Umbilical cord (tissue), 2 donors: ENCODE results near the gene UCK1. TPM values are rescaled to one million over a fixed set of nuclear protein-coding genes. Genes with fewer than 3 reads are reported as not detected.
"Not testable (repeated sequence)": the region's sequence is repeated elsewhere in the genome, so short reads cannot be mapped to it uniquely, and the experiment has no call there.

ENCODE experiments used
- DNase-seq: peaks from one replicate; pipeline ENCODE4 v3.0.0-alpha.2; 2015; ENCODE audit warnings: low spot score
- total RNA-seq: library from RNA; depleted of rRNA; stranded (reverse); fragments of >200 nt; gene quantifications from one replicate; pipeline ENCODE4 v1.2.3, GENCODE V29; 2014; ENCODE audit warnings: low replicate concordance; ENCODE audit not compliant: insufficient read depth

UCK1 gene
- total RNA-seq, 1 donor from 2014 or later, result 14.7 TPM

GRCh38 chr9:131523451-131524435, 7.3 kb downstream of the UCK1 start:
- DNase-seq, result no peak

GRCh38 chr9:131523086-131523388, 8.0 kb downstream of the UCK1 start:
- no peak for DNase-seq

DNA sequence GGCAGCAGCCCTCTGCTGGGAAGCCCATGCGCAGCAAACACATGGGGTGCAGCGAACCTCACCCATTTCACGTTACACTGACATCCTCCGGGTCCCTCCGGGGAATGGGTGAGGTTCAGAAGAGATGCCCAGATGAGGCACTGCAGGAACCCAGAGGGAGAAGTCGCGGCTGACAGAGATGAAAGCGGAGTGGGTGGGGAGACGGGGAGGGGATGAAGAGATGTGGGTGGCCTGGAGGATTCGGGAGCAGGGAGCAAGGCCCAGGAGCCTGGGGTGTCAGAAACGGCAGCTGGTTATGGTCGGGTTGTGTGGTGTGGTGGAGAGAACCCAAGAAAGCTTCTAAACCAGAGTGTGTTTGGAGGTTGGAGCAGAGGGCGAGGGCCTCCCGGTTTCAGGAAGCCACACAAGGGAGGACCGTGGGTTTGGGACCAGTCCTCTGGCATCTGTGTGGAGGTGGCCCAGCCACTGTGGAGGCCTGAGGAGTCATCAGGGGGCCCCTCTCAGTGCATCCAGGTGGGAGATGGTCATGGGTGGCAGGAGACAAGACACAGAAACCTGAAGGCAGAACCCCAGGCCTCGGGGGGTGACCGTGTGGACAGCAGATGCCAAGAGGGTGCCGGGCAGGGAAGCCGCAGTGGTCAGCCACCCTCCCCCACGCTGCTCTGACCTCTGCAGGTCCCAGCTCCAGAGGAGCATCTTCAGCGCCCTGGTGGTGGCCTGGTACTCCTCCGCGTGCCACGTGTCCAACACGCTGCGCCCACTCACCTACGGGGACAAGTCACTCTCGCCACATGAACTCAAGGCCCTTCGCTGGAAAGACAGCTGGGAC, 8.6 kb downstream of the UCK1 start:
- DNase-seq, result no peak

GRCh38 chr9:131521822-131522221, 9.2 kb downstream of the UCK1 start:
- no peak for DNase-seq

- DNase-seq, result no peak
Measured at GRCh38 chr9:131521203-131521602, 9.9 kb downstream of the UCK1 start.

DNA sequence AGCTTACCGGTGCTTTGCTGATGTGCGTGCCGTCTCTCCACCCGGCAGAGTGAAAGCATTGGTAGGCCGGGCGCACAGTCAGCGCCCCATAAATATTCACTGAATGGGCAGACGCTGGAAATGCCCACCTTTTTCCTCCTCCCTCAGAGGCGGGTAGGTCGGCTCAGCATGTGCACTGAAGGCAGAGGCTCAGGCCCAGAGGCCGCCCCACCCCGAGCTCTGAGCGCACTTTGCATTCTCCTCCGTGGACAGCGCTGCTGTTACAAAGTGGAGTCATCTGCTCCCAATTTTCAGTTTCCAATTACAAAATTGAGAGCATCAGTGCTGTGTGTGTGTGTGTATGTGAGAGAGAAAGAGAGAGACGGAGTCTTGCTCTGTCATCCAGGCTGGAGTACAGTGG, 10.6 kb downstream of the UCK1 start:
- no peak for DNase-seq

DNA sequence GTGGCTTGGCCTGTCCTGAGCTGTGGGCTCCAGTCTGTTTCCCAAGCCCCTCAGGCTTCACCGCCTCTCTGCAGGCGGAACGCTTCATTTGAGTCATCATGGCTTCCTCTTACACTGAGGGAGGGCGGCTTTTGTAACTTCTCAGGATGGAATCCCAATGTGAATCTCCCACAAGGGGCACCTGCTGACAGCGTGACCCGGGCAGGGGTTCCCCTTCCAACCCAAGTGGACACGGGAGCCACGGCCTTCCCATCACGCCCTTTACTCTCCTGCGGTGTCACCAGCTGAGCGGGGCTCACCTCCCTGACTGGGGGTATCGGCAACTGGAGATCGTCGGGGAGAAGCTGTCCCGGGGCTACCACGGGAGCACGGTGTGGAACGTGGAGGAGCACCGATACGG, 12.5 kb downstream of the UCK1 start:
- DNase-seq, result no peak

DNA sequence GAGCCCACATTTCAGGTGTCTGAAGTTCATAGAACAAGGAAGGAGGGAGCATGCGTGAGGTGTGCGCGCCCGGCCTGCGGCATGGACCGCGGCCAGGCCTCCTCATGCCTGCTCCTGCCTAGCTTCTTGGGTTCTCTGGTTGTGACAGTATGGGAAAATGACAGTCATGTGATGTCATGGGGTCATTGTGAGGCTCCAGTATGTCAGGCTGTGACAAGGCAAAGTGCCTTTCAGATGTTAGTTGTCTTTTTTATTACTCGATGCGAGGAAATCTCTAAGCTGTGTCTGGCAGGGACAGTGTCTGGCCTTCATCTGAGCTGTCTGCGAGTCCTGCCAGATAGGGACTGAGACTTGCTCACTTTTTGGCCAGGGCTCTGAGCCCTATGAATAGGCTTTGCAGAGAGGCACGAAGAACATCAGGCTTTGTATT, 13.3 kb downstream of the UCK1 start:
- peak; percentile 73 for DNase-seq

DNA sequence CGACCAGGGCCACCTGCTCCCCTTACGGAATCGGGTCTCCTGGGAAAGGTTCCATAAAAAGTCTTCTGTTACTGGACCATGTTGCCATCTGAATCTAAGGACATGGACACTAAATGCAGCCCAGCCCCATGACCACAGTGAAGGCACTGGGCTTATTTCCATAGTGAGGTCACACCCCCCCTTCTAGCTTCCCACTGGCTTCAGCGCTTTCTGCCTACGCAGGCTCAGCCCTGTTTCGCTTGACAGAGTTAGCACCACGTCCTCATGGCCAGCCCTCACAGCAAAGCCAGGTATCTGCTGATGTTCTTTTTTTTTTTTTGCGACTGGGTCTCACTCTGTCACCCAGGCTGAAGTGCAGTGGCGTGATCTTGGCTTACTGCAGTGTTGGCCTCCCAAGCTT, 14.1 kb downstream of the UCK1 start:
- DNase-seq, result no peak

- DNase-seq, result no peak
Measured at GRCh38 chr9:131516100-131516499, 15.0 kb downstream of the UCK1 start.

- not testable (repeated sequence) for DNase-seq
Measured at GRCh38 chr9:131515559-131516031, 15.5 kb downstream of the UCK1 start.

DNA sequence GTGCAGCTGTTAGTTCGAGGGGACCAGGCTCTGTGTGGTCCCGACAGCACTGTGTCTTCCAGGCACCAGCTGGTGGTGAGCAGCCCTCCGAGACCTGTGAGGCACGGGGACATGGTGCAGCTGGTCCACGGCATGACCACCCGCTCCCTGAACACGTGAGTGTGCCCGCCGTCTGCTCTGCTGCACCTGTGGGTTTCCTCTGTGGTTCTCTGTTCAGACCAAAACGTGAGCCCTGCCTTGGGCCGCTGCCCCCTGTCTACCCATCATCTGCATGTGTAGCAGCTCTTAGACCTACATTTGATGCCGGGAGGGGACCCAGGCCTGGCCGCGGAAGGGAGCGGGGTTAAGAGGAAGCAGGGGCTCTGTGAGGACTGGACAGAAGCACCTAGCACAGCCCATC, 17.9 kb downstream of the UCK1 start:
- no peak for DNase-seq

GRCh38 chr9:131511880-131512279, 19.2 kb downstream of the UCK1 start:
- DNase-seq, result no peak

- no peak for DNase-seq
Measured at GRCh38 chr9:131511416-131511815, 19.6 kb downstream of the UCK1 start.

DNA sequence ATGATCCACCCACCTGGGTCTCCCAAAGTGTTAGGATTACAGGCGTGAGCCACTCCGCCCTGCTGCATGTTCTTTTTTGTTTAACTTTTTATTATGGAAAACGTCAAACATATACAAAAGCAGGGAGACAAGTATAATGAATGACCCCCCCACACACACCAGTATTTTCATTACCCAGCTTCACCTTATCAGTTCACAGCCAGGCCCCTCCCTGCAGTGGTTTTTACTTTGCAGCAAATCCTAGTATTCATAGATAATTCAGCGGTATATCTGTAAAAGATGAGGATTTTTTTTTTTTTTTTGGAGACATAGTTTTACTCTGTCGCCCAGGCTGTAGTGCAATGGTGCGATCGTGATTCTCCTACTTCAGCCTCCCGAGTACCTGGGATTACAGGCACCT, 26.1 kb downstream of the UCK1 start:
- DNase-seq, result no peak

DNA sequence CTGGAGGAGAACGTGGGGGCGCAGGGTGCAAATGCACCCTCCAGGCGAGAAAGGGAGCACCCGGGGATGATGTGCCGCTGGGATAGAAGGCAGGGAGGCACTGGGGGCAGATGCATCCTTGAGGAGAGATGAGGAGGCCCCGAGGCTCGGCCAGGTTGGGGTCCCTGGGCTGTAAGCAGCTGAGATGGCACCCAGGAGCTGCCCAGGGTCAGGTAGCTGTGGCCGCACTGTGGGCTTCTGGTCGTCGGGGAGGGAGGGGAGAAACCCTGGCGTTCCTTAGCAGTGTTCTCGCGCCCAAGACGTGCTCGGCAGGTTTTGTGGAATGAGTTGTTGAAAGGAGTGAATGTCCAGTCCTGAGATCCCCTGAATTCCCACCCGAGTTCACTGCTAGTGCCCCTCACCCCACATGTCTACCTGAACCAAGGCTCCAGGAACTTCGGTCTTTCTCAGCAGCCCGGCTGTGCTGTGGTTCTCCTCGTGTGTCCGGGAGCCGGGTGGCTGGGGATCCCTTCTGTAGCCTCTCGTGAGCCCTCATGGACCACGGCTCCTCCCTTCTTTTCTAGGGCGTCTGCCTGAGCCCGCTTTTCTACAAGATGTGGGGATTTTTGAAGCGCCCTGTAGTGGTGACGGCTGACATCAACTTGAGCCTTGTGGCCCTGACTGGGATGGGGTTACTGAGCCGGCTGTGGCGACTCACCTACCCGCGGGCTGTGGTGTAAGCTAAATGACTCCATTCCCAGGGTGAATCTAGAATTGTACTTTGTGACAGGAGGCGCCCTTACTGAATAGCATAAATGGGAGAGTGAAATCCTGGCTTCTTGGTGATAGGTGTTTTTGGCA, 27.2 kb downstream of the UCK1 start:
- DNase-seq, result no peak

DNA sequence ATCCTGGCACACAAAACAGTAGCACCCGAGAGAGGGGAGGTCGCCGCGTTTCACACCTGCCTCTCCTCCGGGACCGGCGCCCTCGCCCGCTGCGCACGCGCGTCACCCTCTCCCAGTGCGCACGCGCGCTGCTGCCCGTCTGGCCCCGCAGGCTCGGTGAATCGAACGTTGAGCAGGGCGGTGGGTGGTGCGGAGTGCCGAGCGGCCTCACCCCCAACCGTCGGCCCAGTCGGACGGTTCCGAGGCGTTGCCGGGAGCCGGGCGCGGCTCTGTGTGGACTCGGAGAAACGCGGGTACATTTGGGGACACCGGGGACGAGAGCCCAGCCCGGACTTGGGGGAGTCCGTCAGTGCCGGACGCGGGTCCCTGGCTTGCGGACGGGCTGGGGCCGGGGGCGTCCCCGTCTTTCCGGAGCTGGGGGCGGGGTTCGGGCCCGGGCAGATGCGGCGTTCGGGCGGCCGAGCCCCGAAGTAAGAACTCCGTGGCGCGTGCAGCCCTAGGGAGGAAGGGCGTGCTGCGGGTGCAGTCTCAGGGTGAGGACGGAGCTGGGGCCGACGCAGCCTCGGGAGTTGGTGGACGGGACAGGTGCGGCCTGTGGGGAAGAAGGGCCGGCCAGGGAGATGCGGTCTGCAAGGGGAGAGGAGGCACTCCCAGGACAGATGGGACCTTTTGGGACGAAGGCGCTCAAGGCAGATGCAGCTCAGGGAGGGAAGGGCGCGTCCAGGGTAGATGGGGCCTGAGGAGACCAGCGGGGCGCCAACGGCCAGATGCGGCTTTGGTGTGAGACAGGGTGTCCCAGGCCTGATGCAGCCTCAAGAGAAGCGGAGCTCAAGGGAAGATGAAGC, 28.1 kb downstream of the UCK1 start, which contains the start of gene POMT1:
Gene POMT1, plus strand, starts transcription at position 138 of the 845 bp plus-strand sequence. CDS start 1,301 bp downstream, outside the sequence.
- peak; percentile 89 for DNase-seq

GRCh38 chr9:131500939-131501541, 30.0 kb downstream of the UCK1 start:
- DNase-seq, result no peak

- DNase-seq, result no peak
Measured at GRCh38 chr9:131500377-131500776, 30.7 kb downstream of the UCK1 start.

- no peak for DNase-seq
Measured at GRCh38 chr9:131499254-131499767, 31.8 kb downstream of the UCK1 start.
